Stimulated activated CD8-positive, alpha-beta memory T cell treated with anti-CD3 and anti-CD28 coated beads, Interleukin-4, amount 100 ng/mL, for 4 hours (primary cell): Measurements from ENCODE around the gene FBLIM1.

Experiments
- DNase-seq, 2 donors: peaks; one replicate each; pipeline ENCODE4 v3.0.0-alpha.2; 2020; ENCODE audit warnings: low read depth in 2 of 2, low spot score in 1 of 2

The FBLIM1 gene

GRCh38 chr1:15765495-15766194 lies 7.0 kb downstream of the FBLIM1 start:
- no peak for DNase-seq

GRCh38 chr1:15767941-15768340 lies 9.3 kb downstream of the FBLIM1 start:
- no peak for DNase-seq

GRCh38 chr1:15768388-15768787 lies 9.8 kb downstream of the FBLIM1 start:
- DNase-seq: no peak

- no peak for DNase-seq
These were observed 11.8 kb downstream of the FBLIM1 start for GRCh38 chr1:15770313-15770962.

- DNase-seq: no peak
These were observed 13.4 kb downstream of the FBLIM1 start for GRCh38 chr1:15771836-15772515.

- DNase-seq: no peak
These were observed 17.1 kb downstream of the FBLIM1 start for GRCh38 chr1:15775706-15776105.

GRCh38 chr1:15777909-15778707 lies 19.5 kb downstream of the FBLIM1 start:
- no peak for DNase-seq

- no peak for DNase-seq
These were observed 27.1 kb downstream of the FBLIM1 start for GRCh38 chr1:15785683-15786082.

- DNase-seq: no peak
These were observed 28.0 kb downstream of the FBLIM1 start for GRCh38 chr1:15786581-15786980.

GRCh38 chr1:15788624-15789301 lies 30.2 kb downstream of the FBLIM1 start:
- no peak for DNase-seq

- no peak for DNase-seq
These were observed 37.5 kb downstream of the FBLIM1 start for GRCh38 chr1:15796086-15796462.

GRCh38 chr1:15797614-15798390 lies 39.2 kb downstream of the FBLIM1 start:
- DNase-seq: no peak

GRCh38 chr1:15799004-15799867 lies 40.6 kb downstream of the FBLIM1 start:
- DNase-seq: no peak

- no peak for DNase-seq
These were observed 41.6 kb downstream of the FBLIM1 start for GRCh38 chr1:15799928-15800835.

GRCh38 chr1:15802234-15802965 lies 43.8 kb downstream of the FBLIM1 start:
- DNase-seq: no peak

- no peak for DNase-seq
These were observed 44.8 kb downstream of the FBLIM1 start for GRCh38 chr1:15803380-15803779.

- DNase-seq: no peak
These were observed 45.5 kb downstream of the FBLIM1 start for GRCh38 chr1:15804060-15804459.

- no peak for DNase-seq
These were observed 48.5 kb downstream of the FBLIM1 start for GRCh38 chr1:15807121-15807520.
